SU-DHL-6 (cell line): ENCODE results near the gene SRSF4.

ENCODE experiments used
- EZH2phosphoT487 ChIP-seq: fragments of 200-600 bp; sonication (generic), shearing (Covaris generic); conservative IDR thresholded peaks from 2 replicates; pipeline ENCODE4 v1.6.1; 2018; ENCODE audit warnings: mild to moderate bottlenecking, antibody characterized with exemption, low read length, moderate library complexity, mixed read lengths
- TF ChIP-seq, protein P1 (sequence below): fragments of 200-600 bp; sonication (generic); IDR thresholded peaks from one replicate; pipeline ENCODE4 v1.5.1; 2017; ENCODE audit warnings: antibody characterized with exemption, mild to moderate bottlenecking, low read length, moderate library complexity; ENCODE audit not compliant: insufficient read depth, poor library complexity, severe bottlenecking

DNA sequence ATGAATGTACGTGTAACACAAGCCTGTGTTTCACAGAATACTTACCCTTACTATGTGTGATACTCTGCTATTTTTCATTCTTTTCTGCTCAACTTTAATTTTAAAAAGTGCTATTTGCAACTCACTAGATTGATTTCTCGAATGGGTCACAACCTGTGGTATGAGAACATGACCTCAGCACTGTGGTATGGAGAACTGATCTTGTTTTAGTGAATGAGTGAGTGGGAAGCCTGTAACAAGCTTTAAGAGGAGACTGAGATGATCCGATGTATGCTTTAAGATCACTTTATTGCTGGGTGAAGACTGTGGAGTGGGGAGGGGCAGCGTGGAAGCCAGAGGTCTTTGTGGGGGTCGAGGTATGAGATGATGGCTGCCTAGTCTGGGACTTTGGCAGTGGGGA, 27.5 kb upstream of the SRSF4 start:
- TF ChIP-seq, protein P1, sequence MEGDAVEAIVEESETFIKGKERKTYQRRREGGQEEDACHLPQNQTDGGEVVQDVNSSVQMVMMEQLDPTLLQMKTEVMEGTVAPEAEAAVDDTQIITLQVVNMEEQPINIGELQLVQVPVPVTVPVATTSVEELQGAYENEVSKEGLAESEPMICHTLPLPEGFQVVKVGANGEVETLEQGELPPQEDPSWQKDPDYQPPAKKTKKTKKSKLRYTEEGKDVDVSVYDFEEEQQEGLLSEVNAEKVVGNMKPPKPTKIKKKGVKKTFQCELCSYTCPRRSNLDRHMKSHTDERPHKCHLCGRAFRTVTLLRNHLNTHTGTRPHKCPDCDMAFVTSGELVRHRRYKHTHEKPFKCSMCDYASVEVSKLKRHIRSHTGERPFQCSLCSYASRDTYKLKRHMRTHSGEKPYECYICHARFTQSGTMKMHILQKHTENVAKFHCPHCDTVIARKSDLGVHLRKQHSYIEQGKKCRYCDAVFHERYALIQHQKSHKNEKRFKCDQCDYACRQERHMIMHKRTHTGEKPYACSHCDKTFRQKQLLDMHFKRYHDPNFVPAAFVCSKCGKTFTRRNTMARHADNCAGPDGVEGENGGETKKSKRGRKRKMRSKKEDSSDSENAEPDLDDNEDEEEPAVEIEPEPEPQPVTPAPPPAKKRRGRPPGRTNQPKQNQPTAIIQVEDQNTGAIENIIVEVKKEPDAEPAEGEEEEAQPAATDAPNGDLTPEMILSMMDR: no peak
- TF ChIP-seq EZH2phosphoT487: no peak
